Mesodermal cell (in vitro differentiated cells): Measurements from ENCODE around the gene C1orf105.

Experiments
- H3K27ac ChIP-seq: 2 replicates; pipeline ENCODE4 v1.7.0; 2013; ENCODE audit warnings: mild to moderate bottlenecking, low read depth, low read length, moderate library complexity; ENCODE audit not compliant: severe bottlenecking
- H3K36me3 ChIP-seq: 2 replicates; pipeline ENCODE4 v1.7.1; 2013; ENCODE audit warnings: mild to moderate bottlenecking, low read length, moderate library complexity; ENCODE audit not compliant: control insufficient read depth, insufficient read depth
- H3K4me1 ChIP-seq: one replicate; pipeline ENCODE4 v1.7.1; 2013; ENCODE audit warnings: mild to moderate bottlenecking, low read length; ENCODE audit not compliant: insufficient read depth, control insufficient read depth, poor library complexity, severe bottlenecking
- H3K4me3 ChIP-seq: 2 replicates; pipeline ENCODE4 v1.7.0; 2013; ENCODE audit warnings: low read length, control low read depth, mild to moderate bottlenecking; ENCODE audit not compliant: insufficient read depth, poor library complexity, severe bottlenecking; ENCODE audit errors: extremely low read depth
- H3K9me3 ChIP-seq: 2 replicates; pipeline ENCODE4 v1.7.1; 2013; ENCODE audit warnings: mild to moderate bottlenecking, low read length, moderate library complexity; ENCODE audit not compliant: control insufficient read depth
- WGBS, 2 experiments: methylation state at CpG; one replicate each; pipeline ENCODE4 v1.1.5; 2013; ENCODE audit warnings: missing lambda C conversion rate in 2 of 2; ENCODE audit not compliant: insufficient coverage in 2 of 2; 5-methylcytosine and 5-hydroxymethylcytosine counted together

C1orf105 gene

DNA sequence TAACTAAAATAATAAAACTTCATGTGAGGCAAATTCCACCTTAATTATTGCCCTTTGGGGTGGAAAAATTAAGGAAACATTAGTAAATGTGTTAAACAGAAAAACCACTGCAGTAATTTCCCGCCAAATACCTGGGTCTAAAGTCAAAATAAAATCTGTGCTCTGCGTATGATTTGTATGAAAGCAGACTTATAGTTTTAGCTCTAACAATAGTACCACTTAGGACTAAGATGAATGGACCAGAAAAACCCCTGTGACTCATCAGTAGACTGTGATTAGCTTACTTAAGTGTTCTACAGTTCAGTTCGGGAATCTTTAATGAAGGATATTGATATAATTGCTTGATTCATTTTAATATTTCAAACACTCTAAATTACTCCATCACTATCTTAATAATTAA lies 23.3 kb upstream of the C1orf105 start:
- Histone ChIP-seq H3K4me1 (peaks cover 43% of the 10 kb centered on the region), H3K9me3 (no peaks in the 10 kb centered on the region), H3K4me3 (no peak overlapping the region), H3K36me3 (no peaks in the 10 kb centered on the region), H3K27ac (no peak overlapping the region)
- no CpG with 5 or more reads among the region's 3 CpGs for WGBS, 2 experiments

- no peaks in the 10 kb centered on the region for H3K9me3 ChIP-seq
- no peak overlapping the region for H3K4me3 ChIP-seq
- H3K4me1 ChIP-seq, result peaks cover 43% of the 10 kb centered on the region
- no CpG with 5 or more reads among the region's 2 CpGs for WGBS, 2 experiments
- H3K36me3 ChIP-seq, result no peaks in the 10 kb centered on the region
- no peak overlapping the region for H3K27ac ChIP-seq
Measured at GRCh38 chr1:172397633-172398032, 22.9 kb upstream of the C1orf105 start.

DNA sequence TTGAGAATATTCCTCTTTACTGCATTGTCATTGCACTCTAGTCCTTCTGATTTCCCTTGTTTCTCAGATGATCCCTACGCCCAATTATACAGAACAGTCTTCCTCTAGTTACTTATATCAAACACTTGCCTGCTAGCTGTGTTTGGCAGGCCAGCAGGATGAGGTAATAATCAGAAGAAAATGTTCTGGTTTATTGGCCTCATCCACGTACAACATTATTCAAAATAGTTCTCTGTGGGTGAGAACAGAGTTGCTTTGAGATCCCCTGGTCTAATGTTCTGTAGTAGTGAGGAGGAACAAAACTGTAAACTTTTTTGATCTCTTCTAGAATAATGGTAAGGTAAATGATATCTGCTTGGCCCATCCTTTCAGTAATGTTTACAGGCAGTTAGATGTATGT lies 22.3 kb upstream of the C1orf105 start:
- peak overlapping the region; percentile 90 for H3K27ac ChIP-seq
- H3K9me3 ChIP-seq, result no peaks in the 10 kb centered on the region
- whole genome bisulfite sequencing, 2 experiments, result no CpG with 5 or more reads among the region's 2 CpGs
- peaks cover 43% of the 10 kb centered on the region for H3K4me1 ChIP-seq
- H3K4me3 ChIP-seq, result no peak overlapping the region
- H3K36me3 ChIP-seq, result no peaks in the 10 kb centered on the region

- Histone ChIP-seq H3K9me3 (no peaks in the 10 kb centered on the region), H3K4me3 (no peak overlapping the region), H3K36me3 (no peaks in the 10 kb centered on the region), H3K4me1 (peaks cover 42% of the 10 kb centered on the region), H3K27ac (peak overlapping the region; percentile 90)
- WGBS, 2 experiments, result 50 to 73% methylated on average over 4 to 8 of the region's 9 CpGs
Measured at GRCh38 chr1:172398970-172399755, 21.3 kb upstream of the C1orf105 start.

- no peaks in the 10 kb centered on the region for H3K9me3 ChIP-seq
- peak overlapping the region; percentile 90 for H3K27ac ChIP-seq
- H3K4me3 ChIP-seq, result no peak overlapping the region
- no peaks in the 10 kb centered on the region for H3K36me3 ChIP-seq
- H3K4me1 ChIP-seq, result peaks cover 34% of the 10 kb centered on the region
- 73 to 81% methylated on average over 3 to 4 of the region's 6 CpGs for WGBS, 2 experiments
Measured at GRCh38 chr1:172399756-172400721, 20.4 kb upstream of the C1orf105 start.

GRCh38 chr1:172400722-172401105 lies 19.8 kb upstream of the C1orf105 start:
- 88 to 89% methylated on average over 1 of the region's 1 CpG for WGBS, 2 experiments
- Histone ChIP-seq H3K36me3 (no peaks in the 10 kb centered on the region), H3K27ac (peak overlapping the region; percentile 90), H3K4me3 (no peak overlapping the region), H3K9me3 (no peaks in the 10 kb centered on the region), H3K4me1 (peaks cover 34% of the 10 kb centered on the region)

GRCh38 chr1:172401477-172401876 lies 19.0 kb upstream of the C1orf105 start:
- Histone ChIP-seq H3K4me1 (peaks cover 34% of the 10 kb centered on the region), H3K4me3 (no peak overlapping the region), H3K27ac (no peak overlapping the region), H3K9me3 (no peaks in the 10 kb centered on the region), H3K36me3 (no peaks in the 10 kb centered on the region)

GRCh38 chr1:172401892-172402291 lies 18.6 kb upstream of the C1orf105 start:
- Histone ChIP-seq H3K27ac (no peak overlapping the region), H3K9me3 (no peaks in the 10 kb centered on the region), H3K4me1 (peaks cover 32% of the 10 kb centered on the region), H3K36me3 (no peaks in the 10 kb centered on the region), H3K4me3 (no peak overlapping the region)
- 83% methylated on average over 2 of the region's 5 CpGs for WGBS, 2 experiments

- Histone ChIP-seq H3K9me3 (no peaks in the 10 kb centered on the region), H3K4me1 (peaks cover 23% of the 10 kb centered on the region), H3K27ac (no peak overlapping the region), H3K4me3 (no peak overlapping the region), H3K36me3 (no peaks in the 10 kb centered on the region)
- WGBS, 2 experiments, result 100% methylated on average over 1 of the region's 1 CpG
Measured at GRCh38 chr1:172402878-172403569, 17.5 kb upstream of the C1orf105 start.

- Histone ChIP-seq H3K4me1 (peaks cover 20% of the 10 kb centered on the region), H3K9me3 (no peaks in the 10 kb centered on the region), H3K27ac (no peak overlapping the region), H3K36me3 (no peaks in the 10 kb centered on the region), H3K4me3 (no peak overlapping the region)
Measured at GRCh38 chr1:172404121-172404520, 16.4 kb upstream of the C1orf105 start.
